HepG2 (cell line): ENCODE measurements around the gene SESN2. TPM values are rescaled to one million over a fixed set of nuclear protein-coding genes. Genes with fewer than 3 reads are reported as not detected.

Experiments used
- ARID4A ChIP-seq: sonication (generic); formaldehyde crosslinking; IDR thresholded peaks from 2 replicates; pipeline ENCODE4 v1.5.0; 2020; ENCODE audit warnings: mild to moderate bottlenecking, missing genetic modification reagents, borderline replicate concordance
- ATF7 ChIP-seq, 2 experiments: fragments of 450-650 bp in 1 of 2; sonication (generic) in 1 of 2; formaldehyde crosslinking in 1 of 2; IDR thresholded peaks; 2 replicates each; pipeline versions ENCODE4 v1.4.0 to v1.6.1; 2016 to 2020; ENCODE audit warnings: antibody characterized with exemption in 1 of 2, mild to moderate bottlenecking in 1 of 2, missing genetic modification reagents in 1 of 2
- CREM ChIP-seq, 2 experiments: sonication (generic) in 1 of 2; formaldehyde crosslinking in 1 of 2; IDR thresholded peaks; 2 replicates each; pipeline versions ENCODE4 v1.4.0 to v1.6.1; 2016 to 2020; ENCODE audit warnings: antibody characterized with exemption in 1 of 2, mild to moderate bottlenecking in 1 of 2, missing genetic modification reagents in 1 of 2
- ELF4 ChIP-seq: sonication (generic); formaldehyde crosslinking; IDR thresholded peaks from 2 replicates; pipeline ENCODE4 v1.5.0; 2020; ENCODE audit warnings: missing genetic modification reagents, mild to moderate bottlenecking, moderate library complexity, borderline replicate concordance
- FOXA1 ChIP-seq, 2 experiments: fragments of 450-650 bp in 1 of 2; sonication (generic) in 1 of 2; formaldehyde crosslinking in 1 of 2; IDR thresholded peaks; 2 replicates each; pipeline versions ENCODE4 v1.4.0 to v1.6.1; 2016 to 2020; ENCODE audit warnings: missing genetic modification reagents in 1 of 2
- FOXA3 ChIP-seq: IDR thresholded peaks from 2 replicates; pipeline ENCODE4 v1.6.1; 2016; ENCODE audit warnings: missing genetic modification reagents, missing compliant biosample characterization
- FOXK2 ChIP-seq: fragments of 450-650 bp; IDR thresholded peaks from 2 replicates; pipeline ENCODE4 v1.6.1; 2016
- KDM5A ChIP-seq: fragments of 200-600 bp; sonication (generic); IDR thresholded peaks from 2 replicates; pipeline ENCODE4 v1.7.0; 2018; ENCODE audit warnings: antibody characterized with exemption, mild to moderate bottlenecking, low read length, borderline replicate concordance
- KMT2B ChIP-seq: IDR thresholded peaks from 2 replicates; pipeline ENCODE4 v1.6.1; 2016; ENCODE audit warnings: missing genetic modification reagents, missing compliant biosample characterization
- NR0B2 ChIP-seq: sonication (generic); formaldehyde crosslinking; IDR thresholded peaks from 2 replicates; pipeline ENCODE4 v1.4.0; 2020; ENCODE audit warnings: mild to moderate bottlenecking, missing genetic modification reagents
- PRDM10 ChIP-seq: sonication (generic); formaldehyde crosslinking; IDR thresholded peaks from 2 replicates; pipeline ENCODE4 v1.4.0; 2020; ENCODE audit warnings: low read depth, missing genetic modification reagents
- SP140L ChIP-seq: sonication (generic); formaldehyde crosslinking; IDR thresholded peaks from 2 replicates; pipeline ENCODE4 v1.4.0; 2020; ENCODE audit warnings: missing genetic modification reagents, borderline replicate concordance
- SRY ChIP-seq: sonication (generic); formaldehyde crosslinking; IDR thresholded peaks from 2 replicates; pipeline ENCODE4 v1.8.0; 2022; ENCODE audit warnings: mild to moderate bottlenecking, missing genetic modification reagents
- THYN1 ChIP-seq: sonication (generic); formaldehyde crosslinking; IDR thresholded peaks from 2 replicates; pipeline ENCODE4 v1.8.1; 2023; ENCODE audit warnings: low read depth, mild to moderate bottlenecking, moderate library complexity, missing genetic modification reagents, borderline replicate concordance
- TMF1 ChIP-seq: sonication (generic); formaldehyde crosslinking; IDR thresholded peaks from 2 replicates; pipeline ENCODE4 v1.8.1; 2022; ENCODE audit warnings: low read depth, missing genetic modification reagents
- ZNF232 ChIP-seq: sonication (generic); formaldehyde crosslinking; IDR thresholded peaks from 2 replicates; pipeline ENCODE4 v1.4.0; 2020; ENCODE audit warnings: missing genetic modification reagents, borderline replicate concordance
- ZNF33B ChIP-seq: sonication (generic); formaldehyde crosslinking; IDR thresholded peaks from 2 replicates; pipeline ENCODE4 v1.5.1; 2020; ENCODE audit warnings: mild to moderate bottlenecking, missing genetic modification reagents
- polyA plus RNA-seq, 8 experiments: library from polyadenylated mRNA; depleted of rRNA in 3 of 8; stranded (reverse) in 7 of 8; unstranded in 1 of 8; fragments of >200 nt; fragmentation: Illumina TruSeq in 4 of 8; extraction: Trizol in 4 of 8; gene quantifications; 2 replicates each; pipeline versions ENCODE4 v1.2.1 to v1.2.3, GENCODE V29; 2011 to 2016; ENCODE audit warnings: low read depth in 4 of 8, missing spikeins in 1 of 8, mixed read lengths in 1 of 8; ENCODE audit not compliant: insufficient read depth in 1 of 8
- total RNA-seq, 5 experiments: library from RNA; depleted of rRNA; stranded (reverse); fragments of >200 nt; fragmentation: Illumina TruSeq; extraction: Trizol; gene quantifications; 2 replicates each; pipeline ENCODE4 v1.2.3, GENCODE V29; 2016; ENCODE audit warnings: low read depth in 1 of 5

The SESN2 gene
- total and polyA plus RNA-seq, 2 of the 13 experiments (the other 11 are each of a cell fraction or from before 2014, with no cell fraction given): 13.2 to 19.1 TPM

- TF ChIP-seq ARID4A (CRISPR knock-in tag) (peak; percentile 90; the same call in 1 of the 2 replicates), ZNF33B (CRISPR knock-in tag) (no peak), FOXK2 (no peak), FOXA3 (CRISPR knock-in tag) (peak; percentile 16; the same call in 1 of the 2 replicates), PRDM10 (CRISPR knock-in tag) (no peak), ZNF232 (peak; percentile 95), ELF4 (CRISPR knock-in tag) (no peak), ATF7 (IDR thresholded peaks at IDR 0.05) (no peak), ATF7 (CRISPR knock-in tag; IDR thresholded peaks at IDR 0.05) (0 out of 2 replicates have a peak, but pooled peaks have one; percentile 25), KDM5A (peak; percentile 41; the same call in 1 of the 2 replicates), SRY (CRISPR knock-in tag) (peak; percentile 83; the same call in 1 of the 2 replicates), NR0B2 (peak; percentile 83; the same call in 1 of the 2 replicates), KMT2B (CRISPR knock-in tag) (peak; percentile 80), TMF1 (CRISPR knock-in tag) (peak; percentile 74; the same call in 1 of the 2 replicates), SP140L (CRISPR knock-in tag) (no peak), THYN1 (peak; percentile 79; the same call in 1 of the 2 replicates), FOXA1 (IDR thresholded peaks at IDR 0.05) (no peak), FOXA1 (CRISPR knock-in tag; IDR thresholded peaks at IDR 0.05) (no peak), CREM (IDR thresholded peaks at IDR 0.05) (peak; percentile 69), CREM (CRISPR knock-in tag; IDR thresholded peaks at IDR 0.05) (no peak)
These were observed 23.3 kb upstream of the SESN2 start, which contains the start of gene ATP5IF1 (continued) for GRCh38 chr1:28235755-28236655.
